K562 (cell line): Measurements from ENCODE around the gene PTPRE. TPM values are rescaled to one million over a fixed set of nuclear protein-coding genes. Genes with fewer than 3 reads are reported as not detected.

Source experiments
- ATAC-seq: fragments of 200-7000 bp; cut with Tn5 transposase; 3 replicates; pipeline ENCODE4 v1.9.1; 2020; ENCODE audit warnings: moderate library complexity
- BruUV-seq: library from RNA; stranded (reverse); fragments of 400-500 nt; replicated peaks from 2 replicates; lab custom pipeline; 2021; lab: Mats Ljungman, UMichigan
- CTCF ChIA-PET: fragments of 300-600 bp; formaldehyde crosslinking; extraction: SDS; loops from one replicate; lab custom pipeline; 2021; ENCODE audit warnings: low intra/inter-chr PET ratio; lab: Yijun Ruan, JAX
- POLR2A ChIA-PET: fragments of 300-600, 350-650 bp; sonication (Branson Sonifier 250); formaldehyde crosslinking; extraction: SDS; loops from one replicate; lab custom pipeline; 2021; ENCODE audit warnings: antibody characterized with exemption, inconsistent platforms; lab: Yijun Ruan, JAX
- DNase-seq, 4 experiments: peaks; one replicate each; pipeline versions ENCODE4 v3.0.0 to v3.0.0-alpha.2; 2011 to 2018; ENCODE audit warnings: low spot score in 3 of 4, mixed read lengths in 3 of 4; ENCODE audit errors: extremely low read depth in 1 of 4
- FAIRE-seq: peaks from 2 replicates; lab custom pipeline; 2011; peaks lifted over from hg19 to GRCh38; lab: Jason Lieb, UNC
- H2AFZ ChIP-seq: 2 replicates; pipeline ENCODE4 v1.6.0; 2011; ENCODE audit warnings: low read depth, low read length, control low read depth, inconsistent platforms
- H3K27ac ChIP-seq: fragments of 200-600 bp; 3 replicates; pipeline ENCODE4 v1.8.0; 2011; ENCODE audit warnings: low read depth, mild to moderate bottlenecking, control low read depth, inconsistent platforms, low read length, moderate library complexity, mixed read lengths; ENCODE audit errors: extremely low read depth
- H3K27me3 ChIP-seq, 2 experiments: fragments of 300-600 bp in 1 of 2; 2 replicates in 1 of 2; 3 replicates in 1 of 2; pipeline versions ENCODE4 v1.6.0 to v1.8.0; 2011; ENCODE audit warnings: inconsistent platforms in 2 of 2, low read length in 2 of 2, mild to moderate bottlenecking in 1 of 2, mixed read lengths in 1 of 2, moderate library complexity in 1 of 2; ENCODE audit not compliant: control insufficient read depth in 2 of 2, insufficient read depth in 2 of 2
- H3K36me3 ChIP-seq: fragments of 300-600 bp; 3 replicates; pipeline ENCODE4 v1.8.0; 2011; ENCODE audit warnings: mild to moderate bottlenecking, low read length, inconsistent platforms; ENCODE audit not compliant: control insufficient read depth, insufficient read depth
- H3K4me1 ChIP-seq, 2 experiments: fragments of 200-600 bp in 1 of 2; replicated peaks in 1 of 2; 2 replicates in 1 of 2; 3 replicates in 1 of 2; pipeline versions ENCODE4 v1.5.1 to v1.8.0; 2011; ENCODE audit warnings: inconsistent platforms in 2 of 2, low read length in 2 of 2, mild to moderate bottlenecking in 1 of 2, mixed read lengths in 1 of 2, moderate library complexity in 1 of 2; ENCODE audit not compliant: control insufficient read depth in 2 of 2, insufficient read depth in 2 of 2
- H3K4me2 ChIP-seq: 2 replicates; pipeline ENCODE4 v1.6.1; 2011; ENCODE audit warnings: low read length, control low read depth, inconsistent platforms, mixed read lengths; ENCODE audit not compliant: insufficient read depth
- H3K4me3 ChIP-seq: fragments of 200-600 bp; sonication (generic), shearing (Covaris generic); 2 replicates; pipeline ENCODE4 v1.5.1; 2016; ENCODE audit warnings: control low read depth, inconsistent platforms
- H3K79me2 ChIP-seq: fragments of 200-600 bp; 3 replicates; pipeline ENCODE4 v1.8.0; 2011; ENCODE audit warnings: low read length, inconsistent platforms; ENCODE audit not compliant: control insufficient read depth, insufficient read depth
- H3K9ac ChIP-seq, 2 experiments: 2 replicates each; pipeline versions ENCODE4 v1.6.0 to v1.6.1; 2011; ENCODE audit warnings: low read depth in 2 of 2, low read length in 2 of 2, control low read depth in 1 of 2, inconsistent platforms in 1 of 2, mild to moderate bottlenecking in 1 of 2, mixed read lengths in 1 of 2; ENCODE audit not compliant: insufficient read depth in 1 of 2
- H3K9me1 ChIP-seq: one replicate; pipeline ENCODE4 v1.6.0; 2011; ENCODE audit warnings: inconsistent platforms, mild to moderate bottlenecking, low read length, moderate library complexity; ENCODE audit not compliant: control insufficient read depth, insufficient read depth
- H3K9me3 ChIP-seq: replicated peaks from 2 replicates; pipeline ENCODE4 v1.5.1; 2011; ENCODE audit warnings: low read depth, low read length, inconsistent platforms; ENCODE audit not compliant: control insufficient read depth, insufficient read depth
- H4K20me1 ChIP-seq: replicated peaks from 2 replicates; pipeline ENCODE4 v1.6.1; 2011; ENCODE audit warnings: low read length, inconsistent platforms, mixed read lengths; ENCODE audit not compliant: control insufficient read depth, insufficient read depth
- HDAC2 ChIP-seq: fragments of 450-650 bp; IDR thresholded peaks from 2 replicates; pipeline ENCODE4 v1.6.1; 2016; ENCODE audit warnings: mild to moderate bottlenecking
- HMG20B ChIP-seq: fragments of 250-450 bp; sonication (Bioruptor Pico); IDR thresholded peaks from 2 replicates; pipeline ENCODE4 v1.5.0; 2021; ENCODE audit warnings: mild to moderate bottlenecking
- MGA ChIP-seq: fragments of 450-650 bp; IDR thresholded peaks from 2 replicates; pipeline ENCODE4 v1.6.1; 2016; ENCODE audit warnings: mild to moderate bottlenecking, moderate library complexity
- NUFIP1 ChIP-seq: fragments of 450-650 bp; IDR thresholded peaks from 2 replicates; pipeline ENCODE4 v1.6.1; 2018; ENCODE audit not compliant: partially characterized antibody
- POLR2G ChIP-seq: fragments of 200-400 bp; formaldehyde crosslinking; IDR thresholded peaks from 2 replicates; pipeline ENCODE4 v1.6.1; 2017; ENCODE audit warnings: low read depth, mild to moderate bottlenecking, antibody characterized with exemption, low read length, moderate library complexity
- TAL1 ChIP-seq: fragments of 450-650 bp; IDR thresholded peaks from 2 replicates; pipeline ENCODE4 v1.6.1; 2016; ENCODE audit warnings: mild to moderate bottlenecking
- XRCC4 ChIP-seq: IDR thresholded peaks from one replicate; pipeline ENCODE4 v1.6.1; 2011; ENCODE audit not compliant: insufficient read depth, insufficient read length; ENCODE audit errors: extremely low read depth
- WGBS: fragments of 100-300 bp; shearing (Covaris generic); methylation state at CpG from one replicate; pipeline ENCODE4 v1.1.6; 2016; ENCODE audit warnings: low coverage, mixed read lengths; ENCODE audit not compliant: insufficient coverage; ENCODE audit errors: missing lambda C conversion rate; 5-methylcytosine and 5-hydroxymethylcytosine counted together
- in situ Hi-C: fragments of 300-500 bp; cut with MboI; formaldehyde crosslinking; loops from 4 replicates; pipeline ENCODE4 v1.15.0; 2018; ENCODE audit warnings: inconsistent platforms, mixed read lengths
- intact Hi-C: fragments of 100-400 bp; cut with micrococcal nuclease; formaldehyde crosslinking; loops from 2 replicates; pipeline ENCODE4 v1.14.2; 2022
- polyA plus RNA-seq, 8 experiments: library from polyadenylated mRNA; depleted of rRNA in 4 of 8; stranded (reverse) in 5 of 8; unstranded in 3 of 8; fragments of >200 nt; fragmentation: Nextera tagmentation in 2 of 8; fragmentation: Illumina TruSeq in 1 of 8; extraction: Ambion mirVana in 2 of 8; extraction: Trizol in 1 of 8; gene quantifications; 2 replicates each; pipeline versions ENCODE4 v1.2.1 to v1.2.3, GENCODE V29; 2011 to 2014; ENCODE audit warnings: inconsistent platforms in 1 of 8, missing spikeins in 1 of 8
- total RNA-seq, 7 experiments: library from RNA; depleted of rRNA in 6 of 7; stranded (reverse); fragments of >200 nt in 6 of 7; fragmentation: Illumina TruSeq in 2 of 7; extraction: Trizol in 2 of 7; gene quantifications; 2 replicates each; pipeline versions ENCODE4 v1.2.1 to v1.2.3, GENCODE V29; 2011 to 2021; ENCODE audit warnings: low replicate concordance in 1 of 7

The PTPRE gene
- total and polyA plus RNA-seq, 9 of the 15 experiments (the other 6 are each of a cell fraction or from before 2014, with no cell fraction given): 0.01 to 0.13 (median 0.04) TPM; not detected in 4

GRCh38 chr10:128000471-128001362, 93.8 kb downstream of the PTPRE start:
- ATAC-seq: no peak
- intact Hi-C loops: no loop called here
- POLR2A ChIA-PET: no interaction called here
- TF ChIP-seq POLR2G: no peak
- TF ChIP-seq HMG20B (CRISPR knock-in tag): no peak
- TF ChIP-seq XRCC4: no peak
- TF ChIP-seq NUFIP1: no peak
- TF ChIP-seq HDAC2: no peak
- TF ChIP-seq MGA: no peak
- TF ChIP-seq TAL1: no peak
- WGBS: 0% methylated on average over 5 of the region's 5 CpGs
- Histone ChIP-seq H3K9ac (no peak overlapping the region), H3K27ac (no peak overlapping the region), H3K27me3 (peaks cover 2 to 25% of the 10 kb centered on the region in 2 experiments; a peak in 4 of 5 replicates), H2AFZ (no peak overlapping the region), H3K36me3 (no peaks in the 10 kb centered on the region), H3K9me1 (no peaks in the 10 kb centered on the region), H3K4me3 (no peak overlapping the region), H3K4me2 (no peak overlapping the region), H3K79me2 (no peaks in the 10 kb centered on the region), H3K9me3 (no peaks in the 10 kb centered on the region), H3K4me1 (no peaks in the 10 kb centered on the region), H4K20me1 (no peaks in the 10 kb centered on the region)
- FAIRE-seq: no peak
- CTCF ChIA-PET: no interaction called here
- in situ Hi-C loops: no loop called here
- BruUV-seq: no TSS peak
- no peak for DNase-seq
